ENCODE measurements around the gene MAST4. TPM values are rescaled to one million over a fixed set of nuclear protein-coding genes. Genes with fewer than 3 reads are reported as not detected.

The MAST4 gene
- total RNA-seq, 1 donor from 2014 or later = 10.5 TPM

DNA sequence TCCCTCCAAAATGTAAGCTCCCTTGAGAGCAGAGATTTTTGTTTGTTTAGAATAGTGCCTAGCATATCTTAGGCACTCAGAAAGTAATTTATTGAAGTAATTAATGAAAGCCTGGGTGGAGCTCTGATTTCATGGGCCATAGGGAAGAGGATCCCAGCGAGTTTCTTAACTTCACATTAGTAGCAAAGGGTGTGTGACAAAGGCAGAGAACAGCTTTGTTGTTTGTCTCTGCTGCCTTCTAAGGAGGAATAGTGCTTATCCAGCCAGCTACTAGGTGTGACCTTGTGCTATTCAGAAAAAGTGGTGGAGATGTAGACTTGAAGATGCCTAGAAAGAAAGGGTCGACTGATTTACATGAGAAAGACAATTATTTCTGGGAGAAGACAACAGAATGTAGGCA lies 451.4 kb downstream of the MAST4 start:
- H3K4me1 Mint-ChIP-seq (ENCODE audit: unreplicated experiment) = peaks cover 13% of the 10 kb centered on the region
- no peak for TF ChIP-seq CTCF (IDR thresholded peaks at IDR 0.05)
- H3K27me3 Mint-ChIP-seq (ENCODE audit: unreplicated experiment) = no peaks in the 10 kb centered on the region
- DNase-seq (ENCODE audit: extremely low spot score, unreplicated experiment) = no peak
- no peak overlapping the region for H3K27ac Mint-ChIP-seq (ENCODE audit: unreplicated experiment)
- no peaks in the 10 kb centered on the region for H3K36me3 Mint-ChIP-seq (ENCODE audit: unreplicated experiment)
- H3K4me3 Mint-ChIP-seq (ENCODE audit: unreplicated experiment) = no peak overlapping the region
- no peaks in the 10 kb centered on the region for H3K9me3 Mint-ChIP-seq (ENCODE audit: unreplicated experiment)

DNA sequence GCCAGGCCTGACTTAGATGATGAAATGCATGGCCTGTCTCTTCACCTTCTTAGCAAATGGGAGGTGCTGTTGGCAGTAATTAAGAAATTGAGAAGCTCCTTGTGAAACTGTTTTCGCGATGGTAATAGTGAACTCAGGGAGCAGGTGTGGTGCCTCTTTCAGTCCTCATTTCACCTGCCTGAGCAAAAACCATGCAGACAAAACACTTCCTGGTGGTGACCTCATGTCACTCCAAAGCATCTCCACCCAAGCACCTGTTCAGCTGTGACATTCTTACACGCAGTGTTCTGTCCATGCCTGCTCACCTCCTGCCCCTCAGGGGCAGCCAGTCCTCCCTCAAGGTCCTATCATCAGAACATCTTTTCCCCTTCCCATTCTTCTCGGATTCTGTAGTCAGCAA lies 453.9 kb downstream of the MAST4 start:
- Mint-ChIP-seq H3K27ac (ENCODE audit: unreplicated experiment) (no peak overlapping the region), H3K9me3 (ENCODE audit: unreplicated experiment) (no peaks in the 10 kb centered on the region), H3K36me3 (ENCODE audit: unreplicated experiment) (peaks cover 6% of the 10 kb centered on the region), H3K27me3 (ENCODE audit: unreplicated experiment) (no peaks in the 10 kb centered on the region), H3K4me3 (ENCODE audit: unreplicated experiment) (no peak overlapping the region), H3K4me1 (ENCODE audit: unreplicated experiment) (peaks cover 13% of the 10 kb centered on the region)
- no peak for DNase-seq (ENCODE audit: extremely low spot score, unreplicated experiment)
- TF ChIP-seq CTCF (IDR thresholded peaks at IDR 0.05) = no peak

- DNase-seq (ENCODE audit: extremely low spot score, unreplicated experiment) = no peak
- Mint-ChIP-seq H3K4me3 (ENCODE audit: unreplicated experiment) (no peak overlapping the region), H3K36me3 (ENCODE audit: unreplicated experiment) (peaks cover 9% of the 10 kb centered on the region), H3K4me1 (ENCODE audit: unreplicated experiment) (peaks cover 13% of the 10 kb centered on the region), H3K27me3 (ENCODE audit: unreplicated experiment) (no peaks in the 10 kb centered on the region), H3K9me3 (ENCODE audit: unreplicated experiment) (no peaks in the 10 kb centered on the region), H3K27ac (ENCODE audit: unreplicated experiment) (no peak overlapping the region)
- no peak for TF ChIP-seq CTCF (IDR thresholded peaks at IDR 0.05)
Measured at GRCh38 chr5:67050635-67051034, 454.4 kb downstream of the MAST4 start.

- peaks cover 10% of the 10 kb centered on the region for H3K4me1 Mint-ChIP-seq (ENCODE audit: unreplicated experiment)
- no peak overlapping the region for H3K27ac Mint-ChIP-seq (ENCODE audit: unreplicated experiment)
- no peak for DNase-seq (ENCODE audit: extremely low spot score, unreplicated experiment)
- no peaks in the 10 kb centered on the region for H3K9me3 Mint-ChIP-seq (ENCODE audit: unreplicated experiment)
- H3K36me3 Mint-ChIP-seq (ENCODE audit: unreplicated experiment) = peaks cover 10% of the 10 kb centered on the region
- H3K27me3 Mint-ChIP-seq (ENCODE audit: unreplicated experiment) = no peaks in the 10 kb centered on the region
- no peak overlapping the region for H3K4me3 Mint-ChIP-seq (ENCODE audit: unreplicated experiment)
- no peak for TF ChIP-seq CTCF (IDR thresholded peaks at IDR 0.05)
Measured at GRCh38 chr5:67051164-67051563, 455.0 kb downstream of the MAST4 start.

DNA sequence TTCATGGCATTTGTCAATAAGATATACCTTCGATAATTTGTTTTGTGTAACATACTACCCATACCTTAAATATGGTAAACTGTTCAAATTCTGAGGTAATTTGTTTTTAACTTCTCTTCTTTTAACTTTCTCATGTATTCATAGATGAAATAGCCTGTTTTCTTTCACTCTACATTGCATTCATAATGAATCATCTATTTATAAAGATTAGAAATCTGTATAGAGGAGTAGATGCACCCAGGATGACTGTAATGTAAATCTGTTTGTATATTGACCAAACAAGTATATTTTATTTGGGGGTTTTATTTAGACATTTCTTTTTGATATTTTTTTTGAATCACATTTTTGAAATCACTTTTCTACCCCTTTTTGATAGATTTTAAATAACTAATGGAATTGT lies 455.8 kb downstream of the MAST4 start:
- no peak overlapping the region for H3K4me3 Mint-ChIP-seq (ENCODE audit: unreplicated experiment)
- DNase-seq (ENCODE audit: extremely low spot score, unreplicated experiment) = no peak

More for the DNA sequence above, 455.8 kb downstream of the MAST4 start:
- TF ChIP-seq CTCF (IDR thresholded peaks at IDR 0.05) = no peak
- Mint-ChIP-seq H3K9me3 (ENCODE audit: unreplicated experiment) (no peaks in the 10 kb centered on the region), H3K36me3 (ENCODE audit: unreplicated experiment) (peaks cover 10% of the 10 kb centered on the region), H3K4me1 (ENCODE audit: unreplicated experiment) (peaks cover 5% of the 10 kb centered on the region), H3K27ac (ENCODE audit: unreplicated experiment) (no peak overlapping the region), H3K27me3 (ENCODE audit: unreplicated experiment) (no peaks in the 10 kb centered on the region)

Data from osteocyte (in vitro differentiated cells).